GM21423 (cell line): ENCODE measurements around the gene LRRC31.

Source experiments
- ATAC-seq: cut with Tn5 transposase; IDR thresholded peaks from one replicate; pipeline ENCODE4 v1.9.1; 2021; ENCODE audit warnings: mild to moderate bottlenecking, moderate library complexity; ENCODE audit not compliant: unreplicated experiment

LRRC31 gene

GRCh38 chr3:169869484-169870220, at the start of gene LRRC31:
TSS of gene LRRC31 (minus strand) at chr3:169869935. CDS start at chr3:169869807, 128 bp downstream.
- ATAC-seq: no peak

DNA sequence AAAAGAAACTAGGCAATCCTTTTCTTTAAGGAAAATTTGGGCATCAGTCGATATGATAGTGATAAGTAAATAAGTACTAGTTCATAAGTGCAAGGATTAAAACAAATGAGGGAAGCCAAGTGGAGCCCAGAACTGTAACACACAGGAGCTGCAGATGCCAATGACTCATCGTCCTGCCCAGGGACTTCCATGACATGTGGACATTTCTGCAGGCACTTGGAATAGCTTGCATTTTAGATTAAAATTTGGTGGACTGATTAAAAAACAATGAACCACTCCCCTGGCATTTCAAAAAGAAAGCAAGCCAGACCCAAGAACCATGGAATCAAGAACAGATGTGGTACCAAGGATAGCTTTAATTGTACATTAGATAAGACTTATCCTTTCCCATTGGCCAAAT, 44.6 kb upstream of the LRRC31 start:
- no peak for ATAC-seq

DNA sequence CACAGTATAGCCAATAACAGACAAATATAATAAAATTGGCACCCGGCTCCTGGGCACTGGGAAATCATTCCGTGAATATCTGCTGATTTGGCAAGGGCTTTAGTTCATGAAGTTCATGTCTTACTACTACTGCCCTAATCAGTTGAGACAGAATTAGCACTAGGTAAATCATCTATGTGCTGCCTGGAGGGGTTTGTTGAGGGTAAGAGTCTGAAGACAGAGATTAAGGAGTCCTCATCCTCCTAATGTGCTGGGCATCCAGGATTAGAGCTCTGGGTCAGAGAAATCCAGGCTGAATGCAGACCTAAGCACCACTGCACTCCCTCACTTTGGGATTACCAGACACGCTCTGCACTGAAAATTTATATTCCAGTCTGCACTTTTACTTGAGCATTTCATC, 43.6 kb upstream of the LRRC31 start:
- ATAC-seq: no peak

DNA sequence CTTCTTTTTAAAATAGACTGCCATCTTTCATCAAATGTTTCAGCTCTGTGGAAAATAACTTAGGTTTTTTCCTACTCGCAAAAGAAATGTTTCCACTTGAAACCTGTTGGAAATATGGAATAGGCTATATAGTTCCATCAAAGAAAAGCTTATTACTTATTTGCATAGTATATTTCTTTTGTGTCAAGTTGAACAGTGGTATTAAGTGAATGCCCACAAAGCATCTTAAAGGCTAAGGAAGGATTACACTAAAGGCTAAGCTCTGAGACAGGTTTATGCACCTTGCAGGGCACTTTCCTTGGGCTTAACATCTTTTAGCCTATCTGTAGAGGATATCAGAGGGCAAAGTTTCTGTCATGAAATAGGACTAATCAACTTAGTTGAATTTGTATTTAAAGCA, 41.5 kb upstream of the LRRC31 start, which contains the start of gene SAMD7:
TSS of gene SAMD7 (plus strand) at position 301 of the 400 bp plus-strand sequence. CDS start 7,927 bp downstream, outside the sequence.
- no peak for ATAC-seq

GRCh38 chr3:169907944-169908343, 38.2 kb upstream of the LRRC31 start:
- ATAC-seq: no peak

GRCh38 chr3:169907476-169907875, 37.7 kb upstream of the LRRC31 start:
- no peak for ATAC-seq

DNA sequence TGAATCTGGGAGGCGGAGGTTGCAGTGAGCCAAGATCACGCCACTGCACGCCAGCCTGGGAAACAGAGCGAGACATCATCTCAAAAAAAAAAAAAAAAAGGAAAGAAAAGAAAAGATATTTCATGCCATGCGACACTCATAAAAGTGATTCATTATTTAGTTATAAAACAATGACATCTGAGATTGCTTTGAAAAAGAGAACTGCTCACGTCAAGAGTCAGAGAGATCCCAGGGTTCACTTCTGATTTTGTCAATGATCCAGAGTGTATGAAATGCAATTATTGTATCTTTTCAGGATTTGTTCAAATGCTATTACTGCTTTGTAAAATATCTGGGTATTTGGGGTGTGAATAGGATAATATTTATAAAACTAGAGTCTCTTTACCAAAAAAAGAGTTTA, 35.7 kb upstream of the LRRC31 start:
- ATAC-seq: no peak

- ATAC-seq: no peak
Observed at GRCh38 chr3:169901453-169901852, 31.7 kb upstream of the LRRC31 start.

- no peak for ATAC-seq
Observed at GRCh38 chr3:169897284-169897683, 27.5 kb upstream of the LRRC31 start.

- no peak for ATAC-seq
Observed at GRCh38 chr3:169895072-169895471, 25.3 kb upstream of the LRRC31 start.

DNA sequence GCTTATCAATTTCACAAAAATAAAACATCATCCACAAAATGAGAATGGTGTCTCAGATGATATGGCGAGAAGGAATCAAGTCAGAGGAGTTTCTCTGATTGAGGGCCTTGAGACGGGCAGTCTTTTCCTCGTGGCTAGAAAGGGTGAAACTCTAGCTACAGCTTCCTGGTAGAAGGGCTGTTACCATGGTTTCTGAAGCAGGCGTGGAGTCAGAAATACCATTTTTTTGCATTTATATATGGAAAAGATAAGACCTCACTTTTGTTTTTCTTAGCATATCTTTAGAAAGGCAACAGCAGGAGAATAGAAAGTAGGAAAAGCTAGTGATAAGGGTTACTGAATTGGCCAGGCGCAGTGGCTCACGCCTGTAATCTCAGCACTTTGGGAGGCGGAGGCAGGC, 24.4 kb upstream of the LRRC31 start:
- no peak for ATAC-seq

DNA sequence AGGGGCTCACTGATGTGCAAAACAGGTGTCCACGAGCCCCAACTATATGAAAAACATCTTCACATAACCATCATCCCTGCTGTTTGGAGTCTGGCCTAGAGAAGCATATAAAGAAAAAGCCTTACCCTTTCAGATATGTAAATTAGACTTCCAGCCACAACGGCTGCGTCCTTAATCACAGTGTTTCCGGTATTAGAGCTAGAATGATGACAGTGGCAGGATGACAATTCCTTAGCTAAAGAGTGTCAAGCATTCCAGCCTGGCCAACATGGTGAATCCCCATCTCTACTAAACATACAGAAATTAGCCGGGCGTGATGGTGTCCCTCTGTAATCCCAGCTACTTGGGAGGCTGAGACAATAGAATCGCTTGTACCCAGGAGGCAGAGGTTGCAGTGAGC, 22.2 kb upstream of the LRRC31 start:
- no peak for ATAC-seq

DNA sequence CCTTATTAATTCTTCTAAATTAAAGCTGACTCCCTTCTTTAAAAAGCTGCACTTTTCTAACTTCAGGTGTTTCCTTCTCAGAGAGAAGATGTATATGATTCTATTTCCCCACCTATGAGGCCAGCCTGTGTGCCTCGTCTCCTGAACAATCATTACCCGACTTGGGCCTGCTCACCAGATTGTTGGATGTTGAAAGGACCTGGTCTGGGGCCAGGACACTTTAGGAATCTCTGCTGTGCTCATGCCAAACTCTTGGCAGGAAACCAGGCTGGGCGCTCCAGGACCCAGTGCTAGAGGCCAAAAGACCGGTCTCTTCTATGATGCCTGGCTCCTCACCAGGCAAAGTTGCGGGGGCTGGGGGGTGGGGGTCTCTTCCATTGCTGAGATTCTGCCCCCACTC, 16.9 kb upstream of the LRRC31 start:
- ATAC-seq: no peak

GRCh38 chr3:169880576-169881250, 11.0 kb upstream of the LRRC31 start:
- no peak for ATAC-seq

- ATAC-seq: no peak
Observed at GRCh38 chr3:169879845-169880575, 10.3 kb upstream of the LRRC31 start.

DNA sequence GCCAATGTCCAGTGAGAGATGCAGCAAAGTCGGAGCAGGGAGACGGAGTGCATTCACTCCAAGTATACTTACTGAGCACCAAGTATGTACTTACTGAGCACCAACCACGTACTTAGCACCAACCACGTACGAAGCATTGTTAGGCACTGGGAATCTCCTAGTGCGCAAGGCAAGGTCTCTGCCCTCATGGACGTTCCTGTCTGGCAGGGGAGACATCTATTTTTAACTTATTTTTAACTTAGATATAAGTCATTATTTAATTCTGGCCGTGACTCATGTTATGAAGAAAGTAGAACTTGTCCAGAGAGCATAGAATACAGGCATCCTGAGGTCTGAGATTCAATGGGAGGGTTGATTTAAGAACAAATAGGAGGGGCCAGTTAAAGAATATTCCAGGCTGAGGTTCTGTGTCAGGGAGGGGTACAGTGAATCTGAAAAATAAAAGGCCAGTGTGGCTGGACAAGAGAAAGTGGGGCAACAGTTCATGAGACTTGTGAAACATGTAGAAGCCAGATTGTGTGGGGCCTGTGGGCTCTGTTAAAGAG, 9.3 kb upstream of the LRRC31 start:
- no peak for ATAC-seq

DNA sequence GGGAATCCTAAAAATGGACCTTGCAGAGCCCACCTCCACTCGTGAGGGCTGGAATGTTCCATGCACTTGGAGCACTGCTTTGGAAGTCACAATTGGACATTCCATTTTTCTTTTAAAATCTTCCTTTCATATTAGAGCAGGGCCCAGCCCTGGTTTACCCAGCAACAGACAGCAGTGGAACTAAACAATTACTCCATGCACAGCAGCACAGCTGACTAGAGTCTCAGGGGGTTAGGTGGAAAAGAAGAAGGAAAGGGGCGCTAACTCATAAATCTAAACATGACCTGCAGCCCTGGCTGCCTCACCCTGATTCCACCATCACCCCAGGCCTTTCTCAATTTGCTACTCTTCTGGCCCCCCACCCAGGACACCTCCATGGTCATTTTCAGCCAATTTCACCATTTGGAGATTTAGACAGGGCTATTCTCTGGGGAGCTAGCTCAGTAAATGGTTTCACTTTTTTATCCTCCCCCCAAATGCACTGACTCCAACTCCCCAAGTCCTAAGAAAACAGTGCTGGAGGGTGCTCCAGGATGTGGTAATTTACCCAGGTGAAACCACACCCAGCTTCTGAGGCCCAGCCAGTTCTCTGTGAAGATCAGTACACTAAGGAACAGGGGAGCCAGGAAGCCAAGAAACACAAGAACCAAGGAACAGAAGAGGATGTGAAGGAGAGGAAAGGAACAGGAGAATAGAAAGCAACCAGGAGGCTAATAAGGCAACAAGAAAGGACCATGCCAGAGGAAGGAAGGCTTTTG, 1.6 kb upstream of the LRRC31 start:
- no peak for ATAC-seq

GRCh38 chr3:169868369-169868768, 1.4 kb downstream of the LRRC31 start:
- ATAC-seq: no peak

DNA sequence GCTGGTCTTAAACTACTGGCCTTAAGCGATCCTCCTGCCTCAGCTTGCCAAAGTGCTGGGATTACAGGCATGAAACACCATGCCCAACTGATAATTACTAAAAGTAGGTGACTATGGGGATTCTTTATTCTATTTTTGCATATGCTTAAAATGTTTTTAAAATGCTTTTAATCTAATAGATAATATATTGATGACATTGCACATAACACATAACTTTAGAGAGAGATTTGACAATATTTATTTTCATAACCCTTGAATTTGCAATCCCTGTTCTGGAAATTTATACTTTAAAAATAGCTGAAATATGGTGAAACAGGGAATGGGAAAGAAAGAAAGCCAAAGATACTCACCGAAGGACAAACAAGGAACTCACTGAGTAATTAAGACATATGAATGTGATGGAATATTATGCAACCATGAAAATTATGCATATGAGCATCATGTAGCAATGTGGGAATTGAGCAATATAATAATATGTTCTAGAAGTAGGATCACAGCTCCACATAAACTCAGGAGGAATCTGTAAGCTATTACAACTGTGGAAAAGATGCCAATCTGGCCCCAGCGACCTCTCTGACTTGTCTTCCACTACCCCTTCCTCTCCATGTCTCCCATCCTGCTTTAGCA, 2.0 kb downstream of the LRRC31 start:
- no peak for ATAC-seq

DNA sequence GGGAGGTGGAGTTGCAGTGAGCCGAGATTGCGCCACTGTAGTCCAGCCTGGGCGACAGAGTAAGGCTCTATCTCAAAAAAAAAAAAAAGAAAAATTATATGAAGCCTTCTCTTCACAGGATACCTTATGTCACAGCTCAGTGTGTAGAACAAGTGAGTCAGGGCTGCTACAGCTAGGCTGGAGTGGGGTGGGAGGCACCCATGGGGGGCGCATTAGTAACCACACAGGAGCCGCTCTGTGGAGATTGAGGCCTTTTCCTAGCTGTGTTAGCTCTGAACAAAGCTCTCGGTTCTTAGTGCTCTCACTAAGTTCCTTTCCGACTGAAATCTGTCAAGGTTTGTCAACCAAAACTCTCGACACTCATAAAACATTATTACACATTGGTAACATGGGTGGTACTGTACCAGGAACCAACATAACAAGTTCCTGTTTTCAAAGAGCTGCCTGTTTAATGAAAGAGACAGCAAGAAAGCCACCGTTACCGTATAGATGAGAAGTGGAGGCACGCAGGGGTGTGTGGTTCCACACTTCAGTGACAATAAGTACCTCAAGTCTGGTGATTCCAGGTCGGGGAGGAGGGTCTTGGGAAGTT, 4.5 kb downstream of the LRRC31 start:
- peak; percentile 50 for ATAC-seq
